Natural killer cell treated with Interleukin-12 subunit alpha and Interleukin-12 subunit beta and Interleukin-15 and Interleukin-18, amount 100 ng/mL, for 72 hours (primary cell): Measurements from ENCODE around the gene G3BP1. TPM values are rescaled to one million over a fixed set of nuclear protein-coding genes. Genes with fewer than 3 reads are reported as not detected.
A peak's percentile ranks its signal among the peaks of the same experiment; 100 is the strongest.

Source experiments
- ATAC-seq, 2 donors: fragments of 150-1000 bp; cut with Tn5 transposase in 1 of 2; sonication (Bioruptor Pico), chemical (Tn5 transposase) in 1 of 2; 2 replicates each; pipeline ENCODE4 v1.10.0; 2021
- DNase-seq: peaks from one replicate; pipeline ENCODE4 v3.0.0; 2022; ENCODE audit warnings: low spot score
- H3K27ac Mint-ChIP-seq, 2 donors: 1 replicate in 1 of 2; 2 replicates in 1 of 2; pipeline ENCODE4 v1.8.0; 2022; ENCODE audit warnings: mixed read lengths in 2 of 2, mild to moderate bottlenecking in 1 of 2, moderate library complexity in 1 of 2
- H3K27me3 Mint-ChIP-seq, 2 donors: 1 replicate in 1 of 2; 2 replicates in 1 of 2; pipeline ENCODE4 v1.8.0; 2022; ENCODE audit warnings: mixed read lengths in 2 of 2
- H3K36me3 Mint-ChIP-seq: one replicate; pipeline ENCODE4 v1.8.0; 2022; ENCODE audit warnings: mixed read lengths
- H3K4me1 Mint-ChIP-seq, 2 donors: 1 replicate in 1 of 2; 2 replicates in 1 of 2; pipeline ENCODE4 v1.8.0; 2022; ENCODE audit warnings: low read depth in 2 of 2, mixed read lengths in 2 of 2, mild to moderate bottlenecking in 1 of 2
- H3K4me3 Mint-ChIP-seq: one replicate; pipeline ENCODE4 v1.8.0; 2022; ENCODE audit warnings: mixed read lengths
- H3K9me3 Mint-ChIP-seq: 2 replicates; pipeline ENCODE4 v1.8.0; 2022; ENCODE audit warnings: mixed read lengths
- total RNA-seq, 2 donors: library from RNA; stranded (reverse); gene quantifications; one replicate each; pipeline ENCODE4 v1.2.3, GENCODE V29; 2022

Gene G3BP1
- total RNA-seq, 2 donors from 2014 or later, result 237 to 290 TPM

- no peak for ATAC-seq
- Mint-ChIP-seq H3K36me3 (peaks cover 36% of the 10 kb centered on the region), H3K27ac (no peak overlapping the region), H3K4me1 (peaks cover 7 to 11% of the 10 kb centered on the region in 2 donors), H3K27me3 (no peaks in the 10 kb centered on the region), H3K4me3 (no peak overlapping the region), H3K9me3 (no peaks in the 10 kb centered on the region)
- DNase-seq, result no peak
Measured at GRCh38 chr5:151793358-151793757, 21.6 kb downstream of the G3BP1 start.

- no peak overlapping the region for H3K27ac Mint-ChIP-seq
- no peak overlapping the region for H3K4me3 Mint-ChIP-seq
- DNase-seq, result no peak
- peaks cover 15 to 16% of the 10 kb centered on the region in 2 donors for H3K4me1 Mint-ChIP-seq
- peaks cover 39% of the 10 kb centered on the region for H3K36me3 Mint-ChIP-seq
- no peaks in the 10 kb centered on the region for H3K27me3 Mint-ChIP-seq
- no peaks in the 10 kb centered on the region for H3K9me3 Mint-ChIP-seq
- no peak for ATAC-seq
Measured at GRCh38 chr5:151795426-151795825, 23.7 kb downstream of the G3BP1 start.

- no peak overlapping the region for H3K27ac Mint-ChIP-seq
- ATAC-seq, result no peak
- DNase-seq, result no peak
- peaks cover 15 to 18% of the 10 kb centered on the region in 2 donors for H3K4me1 Mint-ChIP-seq
- peaks cover 31% of the 10 kb centered on the region for H3K36me3 Mint-ChIP-seq
- no peaks in the 10 kb centered on the region for H3K9me3 Mint-ChIP-seq
- no peak overlapping the region for H3K4me3 Mint-ChIP-seq
- H3K27me3 Mint-ChIP-seq, result no peaks in the 10 kb centered on the region
Measured at GRCh38 chr5:151798674-151799073, 26.9 kb downstream of the G3BP1 start.

GRCh38 chr5:151799407-151799806, 27.7 kb downstream of the G3BP1 start:
- no peaks in the 10 kb centered on the region for H3K9me3 Mint-ChIP-seq
- H3K4me1 Mint-ChIP-seq, result peaks cover 15 to 18% of the 10 kb centered on the region in 2 donors
- ATAC-seq (no peak), DNase-seq (no peak)
- no peaks in the 10 kb centered on the region for H3K27me3 Mint-ChIP-seq
- peaks cover 27% of the 10 kb centered on the region for H3K36me3 Mint-ChIP-seq
- no peak overlapping the region for H3K4me3 Mint-ChIP-seq
- peak overlapping the region; percentile 24 to 65 for H3K27ac Mint-ChIP-seq

GRCh38 chr5:151800532-151800931, 28.8 kb downstream of the G3BP1 start:
- H3K36me3 Mint-ChIP-seq, result peaks cover 33% of the 10 kb centered on the region
- no peaks in the 10 kb centered on the region for H3K9me3 Mint-ChIP-seq
- ATAC-seq (peak in 1 of 2 donors; percentile 31), DNase-seq (no peak)
- peak overlapping the region; percentile 16 to 62 for H3K27ac Mint-ChIP-seq
- no peak overlapping the region for H3K4me3 Mint-ChIP-seq
- peaks cover 15 to 18% of the 10 kb centered on the region in 2 donors for H3K4me1 Mint-ChIP-seq
- no peaks in the 10 kb centered on the region for H3K27me3 Mint-ChIP-seq

- H3K36me3 Mint-ChIP-seq, result peaks cover 26% of the 10 kb centered on the region
- ATAC-seq, result no peak
- no peak for DNase-seq
- H3K9me3 Mint-ChIP-seq, result no peaks in the 10 kb centered on the region
- H3K27me3 Mint-ChIP-seq, result no peaks in the 10 kb centered on the region
- H3K4me3 Mint-ChIP-seq, result no peak overlapping the region
- no peak overlapping the region for H3K27ac Mint-ChIP-seq
- H3K4me1 Mint-ChIP-seq, result peaks cover 5 to 9% of the 10 kb centered on the region in 2 donors
Measured at GRCh38 chr5:151805414-151806223, 33.9 kb downstream of the G3BP1 start.

- H3K4me1 Mint-ChIP-seq, result peaks cover 11 to 18% of the 10 kb centered on the region in 2 donors
- no peaks in the 10 kb centered on the region for H3K27me3 Mint-ChIP-seq
- no peak overlapping the region for H3K27ac Mint-ChIP-seq
Measured at GRCh38 chr5:151808451-151809169, 36.9 kb downstream of the G3BP1 start.

GRCh38 chr5:151810449-151810848, 38.7 kb downstream of the G3BP1 start:
- peak overlapping the region in 1 of 2 donors; percentile 61 for H3K27ac Mint-ChIP-seq
- H3K36me3 Mint-ChIP-seq, result peaks cover 37% of the 10 kb centered on the region
- no peaks in the 10 kb centered on the region for H3K9me3 Mint-ChIP-seq
- H3K4me3 Mint-ChIP-seq, result no peak overlapping the region
- peaks cover 11 to 18% of the 10 kb centered on the region in 2 donors for H3K4me1 Mint-ChIP-seq
- DNase-seq (no peak), ATAC-seq (no peak)
- no peaks in the 10 kb centered on the region for H3K27me3 Mint-ChIP-seq

More at GRCh38 chr5:151808451-151809169, 36.9 kb downstream of the G3BP1 start:
- Mint-ChIP-seq H3K9me3 (no peaks in the 10 kb centered on the region), H3K36me3 (peaks cover 43% of the 10 kb centered on the region), H3K4me3 (no peak overlapping the region)
- no peak for DNase-seq
- ATAC-seq, result no peak

- ATAC-seq, result no peak
- Mint-ChIP-seq H3K27me3 (no peaks in the 10 kb centered on the region), H3K27ac (no peak overlapping the region), H3K36me3 (peaks cover 35% of the 10 kb centered on the region), H3K4me3 (no peak overlapping the region), H3K4me1 (peaks cover 11 to 17% of the 10 kb centered on the region in 2 donors), H3K9me3 (no peaks in the 10 kb centered on the region)
- DNase-seq, result no peak
Measured at GRCh38 chr5:151810897-151811296, 39.1 kb downstream of the G3BP1 start.

- H3K27me3 Mint-ChIP-seq, result no peaks in the 10 kb centered on the region
- H3K36me3 Mint-ChIP-seq, result peaks cover 35% of the 10 kb centered on the region
- peaks cover 11 to 15% of the 10 kb centered on the region in 2 donors for H3K4me1 Mint-ChIP-seq
- no peak for ATAC-seq
- H3K4me3 Mint-ChIP-seq, result no peak overlapping the region
- H3K9me3 Mint-ChIP-seq, result no peaks in the 10 kb centered on the region
- DNase-seq, result no peak
- no peak overlapping the region for H3K27ac Mint-ChIP-seq
Measured at GRCh38 chr5:151811593-151812321, 40.0 kb downstream of the G3BP1 start.

- Mint-ChIP-seq H3K36me3 (peaks cover 33% of the 10 kb centered on the region), H3K4me1 (peaks cover 11 to 15% of the 10 kb centered on the region in 2 donors), H3K27me3 (no peaks in the 10 kb centered on the region), H3K4me3 (no peak overlapping the region), H3K9me3 (no peaks in the 10 kb centered on the region), H3K27ac (no peak overlapping the region)
- no peak for DNase-seq
- no peak for ATAC-seq
Measured at GRCh38 chr5:151812757-151813309, 41.1 kb downstream of the G3BP1 start.

- no peak for ATAC-seq
- H3K4me1 Mint-ChIP-seq, result peaks cover 11 to 12% of the 10 kb centered on the region in 2 donors
- H3K27ac Mint-ChIP-seq, result no peak overlapping the region
- no peak for DNase-seq
- H3K27me3 Mint-ChIP-seq, result no peaks in the 10 kb centered on the region
- H3K9me3 Mint-ChIP-seq, result no peaks in the 10 kb centered on the region
- peaks cover 28% of the 10 kb centered on the region for H3K36me3 Mint-ChIP-seq
- H3K4me3 Mint-ChIP-seq, result no peak overlapping the region
Measured at GRCh38 chr5:151815051-151815450, 43.3 kb downstream of the G3BP1 start.

GRCh38 chr5:151819830-151820229, 48.1 kb downstream of the G3BP1 start:
- H3K4me1 Mint-ChIP-seq, result peaks cover 0 to 2% of the 10 kb centered on the region in 2 donors
- DNase-seq (no peak), ATAC-seq (no peak)
- H3K27ac Mint-ChIP-seq, result no peak overlapping the region
- no peaks in the 10 kb centered on the region for H3K27me3 Mint-ChIP-seq
- no peak overlapping the region for H3K4me3 Mint-ChIP-seq
- no peaks in the 10 kb centered on the region for H3K9me3 Mint-ChIP-seq
- no peaks in the 10 kb centered on the region for H3K36me3 Mint-ChIP-seq
